Measurements from ENCODE around the gene PHF2.

GRCh38 chr9:93601063-93601462 is 24.7 kb downstream of the PHF2 start:
- TF ChIP-seq CTCF (conservative IDR thresholded peaks at IDR 0.05; ENCODE audit: low read length): no peak
- TF ChIP-seq EZH2phosphoT487 (IDR thresholded peaks at IDR 0.05; ENCODE audit: borderline replicate concordance): no peak
